ENCODE measurements around the gene ZSWIM9. TPM values are rescaled to one million over a fixed set of nuclear protein-coding genes. Genes with fewer than 3 reads are reported as not detected.

Gene ZSWIM9
- total RNA-seq, 6 donors from 2014 or later = 2.9 to 13.2 (median 8.0) TPM

DNA sequence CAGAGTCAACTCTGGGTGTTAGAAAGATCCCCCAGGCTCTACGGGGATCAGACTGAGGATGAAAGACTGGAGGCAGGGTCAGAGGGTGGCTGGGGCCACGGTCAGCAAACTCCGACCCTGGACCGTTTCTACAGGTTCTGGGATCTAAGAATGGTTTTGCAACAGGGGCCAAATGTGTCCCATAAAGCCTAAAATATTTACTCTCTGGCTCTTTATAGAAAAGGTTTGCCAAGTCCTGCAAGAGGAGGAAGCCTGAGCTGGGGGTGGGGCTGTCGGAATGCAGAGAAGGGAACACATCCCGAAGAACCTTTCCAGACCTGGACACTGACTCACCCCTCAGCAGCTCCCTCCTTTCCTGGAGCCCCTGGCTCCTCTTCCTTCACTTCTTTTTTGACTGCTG, 21.1 kb upstream of the ZSWIM9 start:
- no peak overlapping the region for H3K27ac ChIP-seq
- no peak overlapping the region for H3K4me3 ChIP-seq
- ATAC-seq (ENCODE audit: low FRiP score in 2 of 2) = no peak
- TF ChIP-seq CTCF (IDR thresholded peaks at IDR 0.05) (no peak), POLR2A (IDR thresholded peaks at IDR 0.05) (no peak), EP300 (IDR thresholded peaks at IDR 0.05) (no peak), POLR2AphosphoS5 (IDR thresholded peaks at IDR 0.05) (no peak)
- no peaks in the 10 kb centered on the region for H3K27me3 ChIP-seq
- H3K4me1 ChIP-seq = peaks cover 0 to 3% (median 0%) of the 10 kb centered on the region in 4 donors
- H3K9me3 ChIP-seq = no peaks in the 10 kb centered on the region
- peaks cover 0 to 36% (median 15%) of the 10 kb centered on the region in 4 donors for H3K36me3 ChIP-seq
- WGBS, 2 donors = 86 to 87% methylated on average over 6 of the region's 6 CpGs
- DNase-seq = no peak

- TF ChIP-seq POLR2A (IDR thresholded peaks at IDR 0.05) (no peak), POLR2AphosphoS5 (IDR thresholded peaks at IDR 0.05) (no peak), EP300 (IDR thresholded peaks at IDR 0.05) (no peak), CTCF (IDR thresholded peaks at IDR 0.05) (peak; percentile 70 to 83 (median 78))
- Histone ChIP-seq H3K27ac (no peak overlapping the region), H3K27me3 (no peaks in the 10 kb centered on the region), H3K36me3 (peaks cover 0 to 30% (median 11%) of the 10 kb centered on the region in 4 donors), H3K4me3 (no peak overlapping the region), H3K9me3 (no peaks in the 10 kb centered on the region), H3K4me1 (peaks cover 0 to 3% (median 0%) of the 10 kb centered on the region in 4 donors)
- ATAC-seq (ENCODE audit: low FRiP score in 2 of 2) = peak in 1 of 2 donors; percentile 71
- peak in 1 of 2 donors; percentile 45 for DNase-seq
- WGBS, 2 donors = 31 to 32% methylated on average over 8 of the region's 8 CpGs
Measured at GRCh38 chr19:48152551-48152950, 17.9 kb upstream of the ZSWIM9 start.

DNA sequence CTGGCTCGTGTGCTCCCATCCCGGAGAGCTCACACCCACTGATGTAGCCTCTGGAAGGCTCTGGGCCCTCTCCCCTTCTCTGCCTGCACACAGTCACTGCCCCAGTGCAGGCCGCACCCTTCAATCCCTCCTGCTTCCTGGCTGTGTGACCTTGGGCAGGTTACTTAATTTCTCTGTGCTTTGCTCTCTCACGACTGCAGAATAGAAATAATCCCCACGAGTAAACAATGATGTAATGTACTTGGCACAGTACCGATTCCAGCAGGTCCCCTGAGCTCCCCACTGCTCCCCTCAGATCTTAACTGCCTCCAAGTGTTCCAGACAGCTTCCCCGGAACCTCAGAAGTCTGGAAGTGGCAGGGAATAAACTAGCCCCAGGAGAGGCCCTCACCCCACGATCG, 16.5 kb upstream of the ZSWIM9 start:
- no peak for TF ChIP-seq POLR2A (IDR thresholded peaks at IDR 0.05)
- no peak for TF ChIP-seq POLR2AphosphoS5 (IDR thresholded peaks at IDR 0.05)
- TF ChIP-seq CTCF (IDR thresholded peaks at IDR 0.05) = no peak
- TF ChIP-seq EP300 (IDR thresholded peaks at IDR 0.05) = no peak
- Histone ChIP-seq H3K9me3 (no peaks in the 10 kb centered on the region), H3K27me3 (no peaks in the 10 kb centered on the region), H3K36me3 (peaks cover 0 to 18% (median 8%) of the 10 kb centered on the region in 4 donors), H3K4me1 (peaks cover 0 to 3% (median 0%) of the 10 kb centered on the region in 4 donors), H3K4me3 (no peak overlapping the region), H3K27ac (no peak overlapping the region)
- WGBS, 2 donors = 55 to 66% methylated on average over 7 to 9 of the region's 9 CpGs
- DNase-seq = no peak
- no peak for ATAC-seq (ENCODE audit: low FRiP score in 2 of 2)

- no peaks in the 10 kb centered on the region for H3K4me1 ChIP-seq
Measured at GRCh38 chr19:48158210-48158790, 12.2 kb upstream of the ZSWIM9 start.

More at GRCh38 chr19:48158210-48158790, 12.2 kb upstream of the ZSWIM9 start:
- Histone ChIP-seq H3K9me3 (no peaks in the 10 kb centered on the region), H3K27me3 (no peaks in the 10 kb centered on the region), H3K27ac (no peak overlapping the region), H3K36me3 (peaks cover 0 to 16% (median 10%) of the 10 kb centered on the region in 4 donors), H3K4me3 (no peak overlapping the region)
- 81 to 87% methylated on average over 9 to 12 of the region's 12 CpGs for WGBS, 2 donors
- ATAC-seq (ENCODE audit: low FRiP score in 2 of 2) = no peak
- DNase-seq = peak in 1 of 2 donors; percentile 34
- TF ChIP-seq POLR2AphosphoS5 (IDR thresholded peaks at IDR 0.05) (no peak), CTCF (IDR thresholded peaks at IDR 0.05) (no peak), POLR2A (IDR thresholded peaks at IDR 0.05) (no peak), EP300 (IDR thresholded peaks at IDR 0.05) (no peak)

Data from upper lobe of left lung (tissue), 6 donors.